Esophagus squamous epithelium (tissue), 5 donors: Measurements from ENCODE around the gene ZSWIM3. TPM values are rescaled to one million over a fixed set of nuclear protein-coding genes. Genes with fewer than 3 reads are reported as not detected.
A peak's percentile ranks its signal among the peaks of the same experiment; 100 is the strongest.

Source experiments
- DNase-seq: peaks from one replicate; lab custom pipeline; 2025; lab: John Stamatoyannopoulos, UW
- H3K27ac ChIP-seq, 4 donors: fragments of 200-600 bp; sonication (generic); one replicate each; pipeline ENCODE4 v1.5.1; 2016 to 2019; ENCODE audit warnings: mild to moderate bottlenecking in 1 of 4
- H3K27me3 ChIP-seq, 4 donors: fragments of 200-600 bp; sonication (generic); 1 replicate in 3 of 4; 2 replicates in 1 of 4; pipeline versions ENCODE4 v1.5.1 to v1.6.0; 2017 to 2021; ENCODE audit warnings: antibody characterized with exemption in 1 of 4
- H3K36me3 ChIP-seq, 3 donors: fragments of 200-600 bp; sonication (generic); one replicate each; pipeline ENCODE4 v1.5.1; 2016 to 2019
- H3K4me1 ChIP-seq, 3 donors: fragments of 200-600 bp; sonication (generic); one replicate each; pipeline ENCODE4 v1.5.1; 2017 to 2019
- H3K4me3 ChIP-seq, 4 donors: fragments of 200-600 bp; sonication (generic); 1 replicate in 3 of 4; 2 replicates in 1 of 4; pipeline ENCODE4 v1.5.1; 2016 to 2019; ENCODE audit warnings: mild to moderate bottlenecking in 2 of 4, moderate library complexity in 1 of 4
- H3K9me3 ChIP-seq, 3 donors: fragments of 200-600 bp; sonication (generic); one replicate each; pipeline ENCODE4 v1.5.1; 2016 to 2019
- POLR2A ChIP-seq, 4 donors: fragments of 450-650 bp; IDR thresholded peaks; one replicate each; pipeline ENCODE4 v1.6.1; 2017; ENCODE audit warnings: antibody characterized with exemption in 4 of 4, mild to moderate bottlenecking in 4 of 4, moderate library complexity in 3 of 4
- WGBS, 2 donors: methylation state at CpG; one replicate each; pipeline ENCODE4 v1.1.5; 2018; 5-methylcytosine and 5-hydroxymethylcytosine counted together
- intact Hi-C: fragments of 100-400 bp; cut with DNase I; formaldehyde crosslinking; loops from one replicate; pipeline ENCODE4 v1.15.0; 2022
- total RNA-seq, 4 donors: library from RNA; depleted of rRNA; stranded (reverse); fragments of >200 nt; gene quantifications; one replicate each; pipeline ENCODE4 v1.1.0, GENCODE V29; 2016
- TF ChIP-seq, protein P1 (sequence below), 6 experiments: fragments of 450-650 bp in 4 of 6; fragments of 200-600 bp in 2 of 6; sonication (generic) in 2 of 6; IDR thresholded peaks; one replicate each; pipeline ENCODE4 v1.5.1; 2016 to 2019; ENCODE audit warnings: antibody characterized with exemption in 6 of 6, mild to moderate bottlenecking in 4 of 6, moderate library complexity in 4 of 6
- donor health status: DM: yes; HTN: yes; CAD: no.

The ZSWIM3 gene
- total RNA-seq, 4 donors from 2014 or later, result 1.1 to 3.2 (median 2.5) TPM

GRCh38 chr20:45842169-45842812 lies 15.1 kb upstream of the ZSWIM3 start:
- H3K27ac ChIP-seq, result peak overlapping the region; percentile 5 to 59 (median 31)
- H3K9me3 ChIP-seq, result no peaks in the 10 kb centered on the region
- intact Hi-C loops, result no loop called here
- DNase-seq, result no peak
- H3K4me3 ChIP-seq, result no peak overlapping the region
- peaks cover 22 to 98% (median 28%) of the 10 kb centered on the region in 3 donors for H3K36me3 ChIP-seq
- peaks cover 0 to 39% (median 0%) of the 10 kb centered on the region in 3 donors for H3K4me1 ChIP-seq
- 53 to 59% methylated on average over 2 of the region's 5 CpGs for WGBS, 2 donors
- TF ChIP-seq POLR2A (IDR thresholded peaks at IDR 0.05), result no peak
- TF ChIP-seq, protein P1, sequence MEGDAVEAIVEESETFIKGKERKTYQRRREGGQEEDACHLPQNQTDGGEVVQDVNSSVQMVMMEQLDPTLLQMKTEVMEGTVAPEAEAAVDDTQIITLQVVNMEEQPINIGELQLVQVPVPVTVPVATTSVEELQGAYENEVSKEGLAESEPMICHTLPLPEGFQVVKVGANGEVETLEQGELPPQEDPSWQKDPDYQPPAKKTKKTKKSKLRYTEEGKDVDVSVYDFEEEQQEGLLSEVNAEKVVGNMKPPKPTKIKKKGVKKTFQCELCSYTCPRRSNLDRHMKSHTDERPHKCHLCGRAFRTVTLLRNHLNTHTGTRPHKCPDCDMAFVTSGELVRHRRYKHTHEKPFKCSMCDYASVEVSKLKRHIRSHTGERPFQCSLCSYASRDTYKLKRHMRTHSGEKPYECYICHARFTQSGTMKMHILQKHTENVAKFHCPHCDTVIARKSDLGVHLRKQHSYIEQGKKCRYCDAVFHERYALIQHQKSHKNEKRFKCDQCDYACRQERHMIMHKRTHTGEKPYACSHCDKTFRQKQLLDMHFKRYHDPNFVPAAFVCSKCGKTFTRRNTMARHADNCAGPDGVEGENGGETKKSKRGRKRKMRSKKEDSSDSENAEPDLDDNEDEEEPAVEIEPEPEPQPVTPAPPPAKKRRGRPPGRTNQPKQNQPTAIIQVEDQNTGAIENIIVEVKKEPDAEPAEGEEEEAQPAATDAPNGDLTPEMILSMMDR (IDR thresholded peaks at IDR 0.05), result no peak
- H3K27me3 ChIP-seq, result no peaks in the 10 kb centered on the region

- TF ChIP-seq, protein P1 (IDR thresholded peaks at IDR 0.05), result no peak
- no peak for TF ChIP-seq POLR2A (IDR thresholded peaks at IDR 0.05)
- peak overlapping the region in 2 of 4 donors; percentile 16 to 59 for H3K27ac ChIP-seq
- H3K9me3 ChIP-seq, result no peaks in the 10 kb centered on the region
- no peak for DNase-seq
- no peaks in the 10 kb centered on the region for H3K27me3 ChIP-seq
- 87 to 95% methylated on average over 4 to 6 of the region's 14 CpGs for WGBS, 2 donors
- intact Hi-C loops, result no loop called here
- H3K4me1 ChIP-seq, result peaks cover 0 to 37% (median 0%) of the 10 kb centered on the region in 3 donors
- no peak overlapping the region for H3K4me3 ChIP-seq
- H3K36me3 ChIP-seq, result peaks cover 22 to 100% (median 28%) of the 10 kb centered on the region in 3 donors
Observed at GRCh38 chr20:45843506-45843905, 13.9 kb upstream of the ZSWIM3 start.

GRCh38 chr20:45845452-45845851 lies 12.0 kb upstream of the ZSWIM3 start:
- Histone ChIP-seq H3K27me3 (no peaks in the 10 kb centered on the region), H3K4me3 (no peak overlapping the region), H3K27ac (no peak overlapping the region), H3K36me3 (peaks cover 17 to 100% (median 28%) of the 10 kb centered on the region in 3 donors), H3K4me1 (peaks cover 0 to 37% (median 0%) of the 10 kb centered on the region in 3 donors), H3K9me3 (no peaks in the 10 kb centered on the region)
- intact Hi-C loops, result no loop called here
- TF ChIP-seq, protein P1 (IDR thresholded peaks at IDR 0.05), result no peak
- no peak for TF ChIP-seq POLR2A (IDR thresholded peaks at IDR 0.05)
- no peak for DNase-seq

DNA sequence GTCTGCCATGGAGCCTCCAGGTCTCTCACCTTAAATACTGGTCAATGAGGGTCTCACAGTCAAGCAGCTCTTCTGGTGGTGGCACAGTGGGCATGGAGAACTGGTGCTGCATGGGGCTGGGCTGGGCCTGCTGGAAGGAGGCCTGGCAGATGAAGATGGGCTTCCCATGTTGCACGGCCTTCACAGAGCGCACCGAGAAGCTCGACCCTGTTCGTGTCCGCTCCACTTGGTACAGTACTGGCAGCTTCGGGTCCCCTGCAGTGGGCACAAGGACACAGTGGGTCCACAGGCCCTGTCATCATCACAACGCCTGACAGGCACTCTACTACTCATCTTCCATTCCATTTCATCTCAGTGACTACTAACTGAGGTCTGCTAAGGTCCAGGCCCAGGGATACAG lies 9.0 kb upstream of the ZSWIM3 start:
- 94 to 95% methylated on average over 8 of the region's 8 CpGs for WGBS, 2 donors
- TF ChIP-seq POLR2A (IDR thresholded peaks at IDR 0.05), result no peak
- TF ChIP-seq, protein P1 (IDR thresholded peaks at IDR 0.05), result no peak
- H3K27me3 ChIP-seq, result no peaks in the 10 kb centered on the region
- peaks cover 10 to 100% (median 19%) of the 10 kb centered on the region in 3 donors for H3K36me3 ChIP-seq
- no peak for DNase-seq
- H3K4me3 ChIP-seq, result no peak overlapping the region
- intact Hi-C loops, result no loop called here
- H3K9me3 ChIP-seq, result no peaks in the 10 kb centered on the region
- peaks cover 0 to 8% (median 0%) of the 10 kb centered on the region in 3 donors for H3K4me1 ChIP-seq
- H3K27ac ChIP-seq, result no peak overlapping the region

DNA sequence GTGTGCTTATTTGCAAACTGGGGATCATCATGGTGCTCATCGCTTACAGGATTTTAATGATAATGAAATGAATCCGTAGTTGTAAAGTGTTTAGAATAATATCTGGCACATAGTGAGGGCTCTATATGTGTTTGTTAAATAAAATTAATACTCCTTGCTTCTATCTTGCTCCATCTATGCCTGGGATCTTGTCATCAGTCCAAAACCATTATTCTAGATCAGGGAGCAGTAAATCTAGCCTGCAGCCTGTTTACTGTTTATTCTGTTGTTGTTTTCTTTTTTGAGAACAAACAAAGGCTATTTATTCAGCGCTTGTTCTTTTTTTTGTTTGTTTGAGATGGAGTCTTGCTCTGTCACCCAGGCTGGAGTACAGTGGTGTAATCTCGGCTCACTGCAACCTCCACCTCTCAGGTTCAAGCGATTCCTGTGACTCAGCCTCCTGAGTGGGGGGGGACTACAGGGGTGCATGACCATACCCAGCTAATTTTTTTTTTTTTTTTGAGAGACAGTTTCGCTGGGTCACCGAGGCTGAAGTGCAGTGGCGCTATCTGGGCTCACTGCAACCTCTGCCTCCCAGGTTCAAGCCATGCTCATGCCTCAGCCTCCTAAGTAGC lies 8.3 kb upstream of the ZSWIM3 start:
- no peak for DNase-seq
- no peak overlapping the region for H3K4me3 ChIP-seq
- no peak overlapping the region for H3K27ac ChIP-seq
- H3K4me1 ChIP-seq, result peaks cover 0 to 2% (median 0%) of the 10 kb centered on the region in 3 donors
- no peaks in the 10 kb centered on the region for H3K27me3 ChIP-seq
- 72 to 84% methylated on average over 8 of the region's 8 CpGs for WGBS, 2 donors
- intact Hi-C loops, result no loop called here
- no peak for TF ChIP-seq POLR2A (IDR thresholded peaks at IDR 0.05)
- TF ChIP-seq, protein P1 (IDR thresholded peaks at IDR 0.05), result no peak
- peaks cover 4 to 100% (median 12%) of the 10 kb centered on the region in 3 donors for H3K36me3 ChIP-seq
- no peaks in the 10 kb centered on the region for H3K9me3 ChIP-seq
